HepG2 (cell line): Measurements from ENCODE around the gene SYP. TPM values are rescaled to one million over a fixed set of nuclear protein-coding genes. Genes with fewer than 3 reads are reported as not detected.

Source experiments
- ATAC-seq: fragments of 200-7000 bp; cut with Tn5 transposase; 3 replicates; pipeline ENCODE4 v1.9.1; 2020; ENCODE audit warnings: mild to moderate bottlenecking, moderate library complexity
- BruUV-seq: library from RNA; stranded (reverse); fragments of 400-500 nt; replicated peaks from 2 replicates; lab custom pipeline; 2021; lab: Mats Ljungman, UMichigan
- CTCF ChIA-PET: fragments of 300-600 bp; formaldehyde crosslinking; extraction: SDS; loops from one replicate; lab custom pipeline; 2021; ENCODE audit warnings: low total read pairs, inconsistent platforms, low intra/inter-chr PET ratio; lab: Yijun Ruan, JAX
- POLR2A ChIA-PET: fragments of 350-600 bp; sonication (Branson Sonifier 250); formaldehyde crosslinking; loops from one replicate; lab custom pipeline; 2020; ENCODE audit warnings: antibody characterized with exemption, inconsistent platforms; lab: Yijun Ruan, JAX
- DNase-seq: peaks from one replicate; pipeline ENCODE4 v3.0.0-alpha.2; 2015; ENCODE audit warnings: low spot score
- FAIRE-seq: peaks from 3 replicates; lab custom pipeline; 2011; peaks lifted over from hg19 to GRCh38; lab: Jason Lieb, UNC
- H2AFZ ChIP-seq: one replicate; pipeline ENCODE4 v1.6.1; 2011; ENCODE audit warnings: low read length, inconsistent platforms
- H3K27ac ChIP-seq: fragments of 300-600 bp; 3 replicates; pipeline ENCODE4 v1.8.0; 2011; ENCODE audit warnings: mixed run types, mild to moderate bottlenecking, mixed read lengths, low read length, inconsistent platforms; ENCODE audit not compliant: insufficient read depth; ENCODE audit errors: extremely low read length
- H3K27me3 ChIP-seq, 2 experiments: fragments of 200-600 bp in 1 of 2; 2 replicates in 1 of 2; 3 replicates in 1 of 2; pipeline versions ENCODE4 v1.6.0 to v1.8.0; 2011; ENCODE audit warnings: low read length in 2 of 2, mild to moderate bottlenecking in 2 of 2, moderate library complexity in 2 of 2, inconsistent platforms in 1 of 2; ENCODE audit not compliant: insufficient read depth in 2 of 2, control insufficient read depth in 1 of 2
- H3K36me3 ChIP-seq, 2 experiments: fragments of 200-600 bp in 1 of 2; replicated peaks in 1 of 2; 2 replicates in 1 of 2; 3 replicates in 1 of 2; pipeline versions ENCODE4 v1.5.1 to v1.8.0; 2011; ENCODE audit warnings: low read length in 2 of 2, inconsistent platforms in 1 of 2; ENCODE audit not compliant: insufficient read depth in 2 of 2, control insufficient read depth in 1 of 2
- H3K4me1 ChIP-seq: 2 replicates; pipeline ENCODE4 v1.5.1; 2012; ENCODE audit warnings: low read length, inconsistent platforms; ENCODE audit not compliant: insufficient read depth
- H3K4me2 ChIP-seq: 2 replicates; pipeline ENCODE4 v1.6.0; 2011; ENCODE audit warnings: low read depth, low read length, inconsistent platforms
- H3K4me3 ChIP-seq, 3 experiments: fragments of 200-600 bp in 1 of 3; sonication (generic), shearing (Covaris generic) in 1 of 3; replicated peaks in 1 of 3; 2 replicates each; pipeline ENCODE4 v1.5.1; 2011 to 2016; ENCODE audit warnings: low read length in 3 of 3, inconsistent platforms in 2 of 3, low read depth in 2 of 3, mild to moderate bottlenecking in 2 of 3, control low read depth in 1 of 3, mixed read lengths in 1 of 3; ENCODE audit not compliant: insufficient read depth in 1 of 3
- H3K79me2 ChIP-seq: one replicate; pipeline ENCODE4 v1.6.1; 2011; ENCODE audit warnings: low read length, inconsistent platforms; ENCODE audit not compliant: insufficient read depth
- H3K9ac ChIP-seq: 2 replicates; pipeline ENCODE4 v1.6.0; 2011; ENCODE audit warnings: mild to moderate bottlenecking, low read depth, low read length, inconsistent platforms; ENCODE audit not compliant: insufficient read depth
- H3K9me3 ChIP-seq: 2 replicates; pipeline ENCODE4 v1.5.1; 2012; ENCODE audit warnings: mild to moderate bottlenecking, low read length
- H4K20me1 ChIP-seq: 2 replicates; pipeline ENCODE4 v1.6.0; 2011; ENCODE audit warnings: inconsistent platforms, mild to moderate bottlenecking, low read length, moderate library complexity; ENCODE audit not compliant: insufficient read depth
- CBX5 ChIP-seq: sonication (generic); formaldehyde crosslinking; IDR thresholded peaks from 2 replicates; pipeline ENCODE4 v1.4.0; 2020; ENCODE audit warnings: missing genetic modification reagents, borderline replicate concordance
- FOSL2 ChIP-seq: sonication (generic); formaldehyde crosslinking; IDR thresholded peaks from 2 replicates; pipeline ENCODE4 v1.4.0; 2020; ENCODE audit warnings: missing genetic modification reagents
- WGBS: methylation state at CpG from one replicate; pipeline ENCODE4 v1.1.6; 2017; ENCODE audit warnings: low lambda C conversion rate; 5-methylcytosine and 5-hydroxymethylcytosine counted together
- in situ Hi-C: cut with HindIII; loops from 2 replicates; pipeline ENCODE4 v1.10.0; 2017; ENCODE audit warnings: low pct_unique_long_range_greater_than_20kb; ENCODE audit not compliant: extremely low pct_ligation_motif_present
- intact Hi-C: fragments of 100-400 bp; cut with micrococcal nuclease; formaldehyde crosslinking; loops from one replicate; pipeline ENCODE4 v1.10.0; 2022; ENCODE audit not compliant: unreplicated experiment
- polyA plus RNA-seq, 8 experiments: library from polyadenylated mRNA; depleted of rRNA in 3 of 8; stranded (reverse) in 7 of 8; unstranded in 1 of 8; fragments of >200 nt; fragmentation: Illumina TruSeq in 4 of 8; extraction: Trizol in 4 of 8; gene quantifications; 2 replicates each; pipeline versions ENCODE4 v1.2.1 to v1.2.3, GENCODE V29; 2011 to 2016; ENCODE audit warnings: low read depth in 4 of 8, missing spikeins in 1 of 8, mixed read lengths in 1 of 8; ENCODE audit not compliant: insufficient read depth in 1 of 8
- total RNA-seq, 5 experiments: library from RNA; depleted of rRNA; stranded (reverse); fragments of >200 nt; fragmentation: Illumina TruSeq; extraction: Trizol; gene quantifications; 2 replicates each; pipeline ENCODE4 v1.2.3, GENCODE V29; 2016; ENCODE audit warnings: low read depth in 1 of 5
- TF ChIP-seq, protein P1 (sequence below): sonication (generic); formaldehyde crosslinking; IDR thresholded peaks from 2 replicates; pipeline ENCODE4 v1.5.1; 2020; ENCODE audit warnings: mild to moderate bottlenecking, missing genetic modification reagents, moderate library complexity
- TF ChIP-seq, protein P2 (sequence below): sonication (generic); formaldehyde crosslinking; IDR thresholded peaks from 2 replicates; pipeline ENCODE4 v1.4.0; 2020; ENCODE audit warnings: mild to moderate bottlenecking, missing genetic modification reagents, borderline replicate concordance
- TF ChIP-seq, protein P3 (sequence below): sonication (generic); formaldehyde crosslinking; IDR thresholded peaks from 2 replicates; pipeline ENCODE4 v1.4.0; 2020; ENCODE audit warnings: missing genetic modification reagents

The SYP gene
- total and polyA plus RNA-seq, 2 of the 13 experiments (the other 11 are each of a cell fraction or from before 2014, with no cell fraction given), result 2.0 to 2.5 TPM

DNA sequence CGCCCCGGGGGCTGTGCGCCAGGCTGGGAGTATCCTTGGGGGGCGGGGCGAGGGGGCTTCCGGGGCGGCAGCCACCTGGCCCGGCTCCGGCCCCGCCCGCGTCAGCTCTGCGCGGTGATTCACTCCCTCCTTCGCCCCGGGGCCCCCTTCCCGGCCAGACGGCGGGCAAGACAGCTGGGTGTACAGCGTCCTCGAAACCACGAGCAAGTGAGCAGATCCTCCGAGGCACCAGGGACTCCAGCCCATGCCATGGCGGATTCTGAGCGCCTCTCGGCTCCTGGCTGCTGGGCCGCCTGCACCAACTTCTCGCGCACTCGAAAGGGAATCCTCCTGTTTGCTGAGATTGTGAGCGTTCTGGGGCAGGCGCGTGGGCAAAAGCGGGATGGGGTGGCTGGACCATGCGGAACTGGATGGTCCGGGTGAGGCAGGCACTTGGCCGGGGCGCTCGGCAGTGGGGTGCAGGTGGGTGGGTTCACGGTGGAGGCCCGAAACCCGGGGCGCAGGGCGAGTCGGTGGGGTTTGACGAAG, 28.2 kb downstream of the SYP start, which contains the start of gene PLP2:
Gene PLP2 (plus strand): TSS at position 147 of the 528 bp plus-strand sequence. CDS start 103 bp downstream, at position 250.
- Histone ChIP-seq H3K27me3 (no peaks in the 10 kb centered on the region), H3K4me2 (peak within 1 kb of the TSS; percentile 39; the same call in 1 of the 2 replicates), H3K9ac (0 out of 2 replicates have a peak within 1 kb of the TSS, but pooled peaks have one; percentile 3), H3K4me3 (peak within 1 kb of the TSS in 1 of 3 experiments; percentile 16; a peak in 1 of 6 replicates), H3K9me3 (no peaks in the 10 kb centered on the region), H2AFZ (no peak within 1 kb of the TSS), H3K36me3 (no peaks in the 10 kb centered on the region), H3K4me1 (peaks cover 15% of the 10 kb centered on the region; the same call in 1 of the 2 replicates), H3K79me2 (no peaks in the 10 kb centered on the region), H3K27ac (no peak within 1 kb of the TSS), H4K20me1 (no peaks in the 10 kb centered on the region)
- DNase-seq, result no peak
- intact Hi-C loops, result no loop called here
- in situ Hi-C loops, result no loop called here
- ATAC-seq, result peak; percentile 33; the same call in 2 of the 3 replicates
- WGBS, result 77% methylated on average over 16 of the region's 46 CpGs
- BruUV-seq, result no TSS peak
- no peak for FAIRE-seq
- POLR2A ChIA-PET, result no interaction called here
- CTCF ChIA-PET, result no interaction called here
- TF ChIP-seq FOSL2 (0 out of 2 replicates have a peak, but pooled peaks have one; percentile 28), CBX5 (CRISPR knock-in tag) (no peak)
- TF ChIP-seq, protein P1, sequence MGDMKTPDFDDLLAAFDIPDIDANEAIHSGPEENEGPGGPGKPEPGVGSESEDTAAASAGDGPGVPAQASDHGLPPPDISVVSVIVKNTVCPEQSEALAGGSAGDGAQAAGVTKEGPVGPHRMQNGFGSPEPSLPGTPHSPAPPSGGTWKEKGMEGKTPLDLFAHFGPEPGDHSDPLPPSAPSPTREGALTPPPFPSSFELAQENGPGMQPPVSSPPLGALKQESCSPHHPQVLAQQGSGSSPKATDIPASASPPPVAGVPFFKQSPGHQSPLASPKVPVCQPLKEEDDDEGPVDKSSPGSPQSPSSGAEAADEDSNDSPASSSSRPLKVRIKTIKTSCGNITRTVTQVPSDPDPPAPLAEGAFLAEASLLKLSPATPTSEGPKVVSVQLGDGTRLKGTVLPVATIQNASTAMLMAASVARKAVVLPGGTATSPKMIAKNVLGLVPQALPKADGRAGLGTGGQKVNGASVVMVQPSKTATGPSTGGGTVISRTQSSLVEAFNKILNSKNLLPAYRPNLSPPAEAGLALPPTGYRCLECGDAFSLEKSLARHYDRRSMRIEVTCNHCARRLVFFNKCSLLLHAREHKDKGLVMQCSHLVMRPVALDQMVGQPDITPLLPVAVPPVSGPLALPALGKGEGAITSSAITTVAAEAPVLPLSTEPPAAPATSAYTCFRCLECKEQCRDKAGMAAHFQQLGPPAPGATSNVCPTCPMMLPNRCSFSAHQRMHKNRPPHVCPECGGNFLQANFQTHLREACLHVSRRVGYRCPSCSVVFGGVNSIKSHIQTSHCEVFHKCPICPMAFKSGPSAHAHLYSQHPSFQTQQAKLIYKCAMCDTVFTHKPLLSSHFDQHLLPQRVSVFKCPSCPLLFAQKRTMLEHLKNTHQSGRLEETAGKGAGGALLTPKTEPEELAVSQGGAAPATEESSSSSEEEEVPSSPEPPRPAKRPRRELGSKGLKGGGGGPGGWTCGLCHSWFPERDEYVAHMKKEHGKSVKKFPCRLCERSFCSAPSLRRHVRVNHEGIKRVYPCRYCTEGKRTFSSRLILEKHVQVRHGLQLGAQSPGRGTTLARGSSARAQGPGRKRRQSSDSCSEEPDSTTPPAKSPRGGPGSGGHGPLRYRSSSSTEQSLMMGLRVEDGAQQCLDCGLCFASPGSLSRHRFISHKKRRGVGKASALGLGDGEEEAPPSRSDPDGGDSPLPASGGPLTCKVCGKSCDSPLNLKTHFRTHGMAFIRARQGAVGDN (CRISPR knock-in tag), result 0 out of 2 replicates have a peak, but pooled peaks have one; percentile 26
- TF ChIP-seq, protein P2, sequence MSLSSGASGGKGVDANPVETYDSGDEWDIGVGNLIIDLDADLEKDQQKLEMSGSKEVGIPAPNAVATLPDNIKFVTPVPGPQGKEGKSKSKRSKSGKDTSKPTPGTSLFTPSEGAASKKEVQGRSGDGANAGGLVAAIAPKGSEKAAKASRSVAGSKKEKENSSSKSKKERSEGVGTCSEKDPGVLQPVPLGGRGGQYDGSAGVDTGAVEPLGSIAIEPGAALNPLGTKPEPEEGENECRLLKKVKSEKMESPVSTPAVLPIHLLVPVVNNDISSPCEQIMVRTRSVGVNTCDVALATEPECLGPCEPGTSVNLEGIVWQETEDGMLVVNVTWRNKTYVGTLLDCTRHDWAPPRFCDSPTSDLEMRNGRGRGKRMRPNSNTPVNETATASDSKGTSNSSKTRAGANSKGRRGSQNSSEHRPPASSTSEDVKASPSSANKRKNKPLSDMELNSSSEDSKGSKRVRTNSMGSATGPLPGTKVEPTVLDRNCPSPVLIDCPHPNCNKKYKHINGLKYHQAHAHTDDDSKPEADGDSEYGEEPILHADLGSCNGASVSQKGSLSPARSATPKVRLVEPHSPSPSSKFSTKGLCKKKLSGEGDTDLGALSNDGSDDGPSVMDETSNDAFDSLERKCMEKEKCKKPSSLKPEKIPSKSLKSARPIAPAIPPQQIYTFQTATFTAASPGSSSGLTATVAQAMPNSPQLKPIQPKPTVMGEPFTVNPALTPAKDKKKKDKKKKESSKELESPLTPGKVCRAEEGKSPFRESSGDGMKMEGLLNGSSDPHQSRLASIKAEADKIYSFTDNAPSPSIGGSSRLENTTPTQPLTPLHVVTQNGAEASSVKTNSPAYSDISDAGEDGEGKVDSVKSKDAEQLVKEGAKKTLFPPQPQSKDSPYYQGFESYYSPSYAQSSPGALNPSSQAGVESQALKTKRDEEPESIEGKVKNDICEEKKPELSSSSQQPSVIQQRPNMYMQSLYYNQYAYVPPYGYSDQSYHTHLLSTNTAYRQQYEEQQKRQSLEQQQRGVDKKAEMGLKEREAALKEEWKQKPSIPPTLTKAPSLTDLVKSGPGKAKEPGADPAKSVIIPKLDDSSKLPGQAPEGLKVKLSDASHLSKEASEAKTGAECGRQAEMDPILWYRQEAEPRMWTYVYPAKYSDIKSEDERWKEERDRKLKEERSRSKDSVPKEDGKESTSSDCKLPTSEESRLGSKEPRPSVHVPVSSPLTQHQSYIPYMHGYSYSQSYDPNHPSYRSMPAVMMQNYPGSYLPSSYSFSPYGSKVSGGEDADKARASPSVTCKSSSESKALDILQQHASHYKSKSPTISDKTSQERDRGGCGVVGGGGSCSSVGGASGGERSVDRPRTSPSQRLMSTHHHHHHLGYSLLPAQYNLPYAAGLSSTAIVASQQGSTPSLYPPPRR (CRISPR knock-in tag), result no peak
- TF ChIP-seq, protein P3, sequence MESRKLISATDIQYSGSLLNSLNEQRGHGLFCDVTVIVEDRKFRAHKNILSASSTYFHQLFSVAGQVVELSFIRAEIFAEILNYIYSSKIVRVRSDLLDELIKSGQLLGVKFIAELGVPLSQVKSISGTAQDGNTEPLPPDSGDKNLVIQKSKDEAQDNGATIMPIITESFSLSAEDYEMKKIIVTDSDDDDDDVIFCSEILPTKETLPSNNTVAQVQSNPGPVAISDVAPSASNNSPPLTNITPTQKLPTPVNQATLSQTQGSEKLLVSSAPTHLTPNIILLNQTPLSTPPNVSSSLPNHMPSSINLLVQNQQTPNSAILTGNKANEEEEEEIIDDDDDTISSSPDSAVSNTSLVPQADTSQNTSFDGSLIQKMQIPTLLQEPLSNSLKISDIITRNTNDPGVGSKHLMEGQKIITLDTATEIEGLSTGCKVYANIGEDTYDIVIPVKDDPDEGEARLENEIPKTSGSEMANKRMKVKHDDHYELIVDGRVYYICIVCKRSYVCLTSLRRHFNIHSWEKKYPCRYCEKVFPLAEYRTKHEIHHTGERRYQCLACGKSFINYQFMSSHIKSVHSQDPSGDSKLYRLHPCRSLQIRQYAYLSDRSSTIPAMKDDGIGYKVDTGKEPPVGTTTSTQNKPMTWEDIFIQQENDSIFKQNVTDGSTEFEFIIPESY (CRISPR knock-in tag), result peak; percentile 58; the same call in 1 of the 2 replicates
